HTR-8/SVneo (cell line): ENCODE data around the gene TBXT.

ENCODE experiments used
- DNase-seq: peaks from one replicate; pipeline ENCODE4 v3.0.0; 2011; ENCODE audit warnings: low spot score, mixed read lengths; ENCODE audit not compliant: insufficient read length
- FAIRE-seq: peaks from 2 replicates; lab custom pipeline; 2011; peaks lifted over from hg19 to GRCh38; lab: Jason Lieb, UNC

Gene TBXT

DNA sequence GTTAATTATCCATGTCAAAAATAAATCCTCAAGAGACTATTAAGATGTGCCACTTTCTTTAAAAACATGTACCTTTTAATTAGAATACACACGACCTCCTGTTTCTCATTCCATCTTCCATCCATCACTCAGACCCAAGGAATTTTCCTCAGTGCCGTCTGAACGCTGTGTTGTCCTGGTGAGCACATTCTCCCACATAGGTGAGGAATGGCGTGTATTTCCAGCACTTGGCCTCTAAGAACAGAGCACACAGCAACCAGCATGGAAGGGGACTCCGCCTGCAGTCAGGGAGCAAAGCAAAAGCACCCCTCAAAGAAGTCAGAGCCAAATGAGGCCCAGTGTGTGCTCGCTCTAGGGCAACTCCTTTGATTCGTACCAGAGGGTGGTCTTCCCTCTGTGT, 45.9 kb downstream of the TBXT start:
- DNase-seq = no peak
- no peak for FAIRE-seq

DNA sequence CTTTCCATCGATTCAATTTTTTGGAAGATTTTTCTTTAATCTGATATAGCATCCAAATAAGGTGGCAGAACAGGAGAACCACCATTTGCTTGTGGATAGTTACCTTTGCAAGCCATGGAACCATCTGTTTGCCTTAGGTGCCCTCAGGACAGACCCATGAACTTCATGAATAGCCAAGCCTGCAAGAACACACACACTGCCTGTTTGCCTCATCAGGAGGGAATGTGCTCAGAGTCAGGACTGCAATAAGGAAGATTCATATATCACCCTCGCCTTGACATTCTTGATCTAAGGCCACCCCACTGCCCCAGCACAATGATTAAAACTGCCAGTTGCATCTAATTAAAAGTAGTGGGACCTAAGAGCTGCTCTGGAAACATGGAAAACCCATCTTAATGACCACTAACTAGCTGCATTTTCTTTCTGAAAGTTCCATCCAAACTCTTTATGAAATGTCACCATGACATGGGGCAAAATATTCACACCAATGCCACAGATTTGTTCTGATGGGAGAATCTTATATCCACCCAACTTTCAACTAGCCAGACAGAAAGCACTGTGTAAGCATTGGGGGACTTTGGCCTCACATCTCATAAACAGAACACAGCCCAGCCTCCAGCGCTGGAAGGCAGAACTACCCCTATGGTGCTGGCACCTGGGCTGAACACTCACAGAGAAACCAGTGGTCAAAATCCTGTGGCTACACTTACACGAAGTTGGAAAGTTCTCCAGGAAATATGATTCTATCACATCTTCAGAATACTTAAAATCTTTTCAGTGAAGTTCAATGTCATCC, 48.3 kb downstream of the TBXT start:
- DNase-seq (no peak), FAIRE-seq (no peak)

DNA sequence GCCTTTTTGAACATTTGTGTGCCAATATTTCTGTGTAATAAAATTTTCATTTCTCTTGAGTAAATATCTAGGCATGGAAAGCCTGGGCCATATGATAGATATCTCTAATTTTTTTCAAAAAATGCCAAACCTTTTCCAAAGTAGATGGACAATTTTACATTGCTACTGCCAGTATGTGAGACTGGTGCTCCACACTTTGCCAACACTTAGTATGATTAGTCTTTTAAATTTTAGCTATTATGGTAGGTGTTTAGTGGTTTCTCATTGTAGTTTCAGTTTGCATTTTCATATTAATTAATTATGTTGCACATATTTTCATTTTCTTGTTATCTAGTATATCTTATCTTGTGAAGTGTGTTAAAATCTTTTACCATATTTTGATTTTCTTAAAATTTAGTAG, 52.0 kb downstream of the TBXT start:
- FAIRE-seq = no peak
- DNase-seq = no peak

DNA sequence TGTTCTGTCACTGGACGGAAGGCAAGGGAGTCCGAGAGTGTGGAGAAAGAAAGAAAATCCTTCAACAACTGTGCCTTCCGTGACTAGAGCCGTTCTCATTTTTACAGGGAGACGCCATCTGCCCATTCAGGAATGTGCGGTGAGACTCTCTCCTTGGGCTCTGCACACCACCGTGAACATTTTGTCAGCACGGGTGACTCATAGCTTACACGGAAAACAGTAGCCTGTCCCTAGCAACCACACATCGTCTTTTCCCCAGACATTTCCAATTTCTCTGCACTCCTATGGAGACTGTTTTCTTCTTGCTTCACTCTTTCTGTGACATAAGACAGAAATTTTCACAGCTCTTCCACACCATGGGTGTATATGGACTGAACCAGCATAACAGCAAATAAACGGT, 55.1 kb downstream of the TBXT start:
- DNase-seq = peak; percentile 64

DNA sequence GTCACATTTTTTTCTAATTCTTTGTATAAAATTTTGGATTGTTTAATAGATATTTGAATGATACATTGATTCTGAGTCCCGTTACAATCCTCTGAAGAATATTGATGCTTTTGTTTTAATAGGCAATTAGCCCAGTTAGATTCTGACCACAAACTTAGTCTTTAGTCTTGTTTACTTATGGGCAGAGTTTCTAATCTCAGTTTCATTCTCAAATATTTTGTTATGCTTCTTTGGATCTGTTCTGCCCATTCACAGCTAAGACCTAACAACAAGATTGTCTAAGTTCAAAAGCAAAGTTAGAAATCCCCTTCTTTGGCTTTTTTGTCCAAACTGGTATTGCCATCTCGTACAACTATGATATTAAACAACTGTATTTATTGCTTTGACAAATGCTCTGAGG, 58.0 kb downstream of the TBXT start:
- no peak for DNase-seq
- FAIRE-seq = no peak

More for the DNA sequence above, 55.1 kb downstream of the TBXT start:
- FAIRE-seq = no peak
